Amniotic stem cell (primary cell): ENCODE measurements around the gene ACER3.
"Not testable (repeated sequence)": the region's sequence is repeated elsewhere in the genome, so short reads cannot be mapped to it uniquely, and the experiment has no call there.

Source experiments
- DNase-seq: peaks from one replicate; lab custom pipeline; 2025; lab: John Stamatoyannopoulos, UW

The ACER3 gene

GRCh38 chr11:76836613-76837291 lies 24.0 kb upstream of the ACER3 start:
- DNase-seq, result no peak

- no peak for DNase-seq
These were observed 22.7 kb upstream of the ACER3 start for GRCh38 chr11:76837696-76838677.

- no peak for DNase-seq
These were observed 22.0 kb upstream of the ACER3 start for GRCh38 chr11:76838678-76839068.

- no peak for DNase-seq
These were observed 21.4 kb upstream of the ACER3 start for GRCh38 chr11:76839311-76839710.

- DNase-seq, result no peak
These were observed 18.7 kb upstream of the ACER3 start for GRCh38 chr11:76841923-76842452.

DNA sequence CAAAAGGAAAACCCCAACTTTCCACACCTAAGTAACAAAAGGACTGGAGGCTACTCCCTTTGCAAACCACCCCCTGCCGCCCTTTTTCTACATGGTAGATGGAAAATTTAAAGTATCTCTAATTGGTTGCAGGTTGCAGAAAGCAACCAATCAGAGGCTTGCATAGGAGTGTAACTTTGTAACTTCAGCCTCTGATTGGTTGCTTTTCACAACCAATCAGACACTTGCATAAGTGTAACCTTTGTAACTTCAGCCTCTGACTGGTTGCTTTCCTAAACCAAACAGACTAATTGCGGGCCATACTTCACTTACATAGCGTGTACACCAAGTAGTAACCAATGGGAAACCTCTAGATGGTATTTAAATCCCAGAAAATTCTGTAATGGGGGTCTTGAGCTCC lies 16.8 kb upstream of the ACER3 start:
- DNase-seq, result no peak

DNA sequence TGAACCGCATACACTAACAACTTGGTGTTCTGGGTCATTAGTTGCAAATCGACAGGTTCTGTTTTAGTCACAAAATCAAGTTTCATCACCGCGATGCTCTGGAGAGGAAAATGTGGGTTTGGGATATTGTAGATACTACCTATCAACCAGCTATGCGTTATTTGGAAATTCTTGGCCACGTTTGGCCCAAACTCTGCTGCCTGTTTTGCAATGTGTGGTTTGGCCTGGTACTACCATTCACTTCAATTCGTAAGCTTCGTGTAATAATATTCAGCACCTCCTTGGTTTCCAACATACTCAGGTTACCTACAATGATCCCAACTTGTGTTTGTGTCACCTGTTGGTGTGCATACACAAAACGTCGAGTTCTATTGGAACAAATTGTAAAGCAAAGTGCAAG lies 16.2 kb upstream of the ACER3 start:
- DNase-seq, result no peak

- no peak for DNase-seq
These were observed 15.6 kb upstream of the ACER3 start for GRCh38 chr11:76845069-76845468.

DNA sequence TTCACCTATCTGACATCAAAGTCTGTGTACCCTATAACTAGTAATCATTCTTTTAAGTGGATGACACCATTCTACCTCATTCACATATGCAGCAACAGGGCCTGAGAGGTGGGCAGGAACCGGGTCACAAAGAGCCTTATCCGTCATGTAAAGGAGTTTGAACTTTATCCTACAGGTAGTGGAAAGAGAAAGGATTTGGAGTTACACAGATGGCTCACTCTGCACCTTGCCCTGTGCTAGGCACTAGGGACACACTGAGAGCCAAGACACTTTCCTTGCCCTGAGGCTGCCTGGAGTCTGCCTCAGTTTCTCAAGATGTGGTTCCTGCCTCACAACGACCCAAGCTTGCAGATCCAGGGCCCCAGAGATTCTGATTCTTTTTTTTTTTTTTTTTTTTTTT lies 14.3 kb upstream of the ACER3 start:
- no peak for DNase-seq

DNA sequence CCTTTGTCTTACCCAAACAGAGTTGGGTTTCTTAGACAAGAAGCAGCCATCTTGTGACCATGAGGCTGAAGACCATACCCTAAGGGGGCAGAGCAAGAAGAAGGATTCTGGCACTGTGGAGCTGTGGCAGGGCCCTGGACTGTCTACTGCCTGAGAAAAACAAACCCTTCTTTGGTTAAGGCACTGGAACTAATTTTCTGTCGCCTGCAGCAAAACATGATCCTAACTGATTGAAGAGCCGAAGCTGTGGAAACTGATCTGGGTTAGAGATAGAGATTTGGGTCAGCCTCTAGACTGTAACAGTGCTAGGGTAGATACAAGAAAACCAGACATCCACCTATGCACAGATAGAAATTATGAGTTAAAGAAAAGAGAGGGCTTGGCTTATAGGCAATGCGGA lies 11.3 kb upstream of the ACER3 start:
- no peak for DNase-seq

DNA sequence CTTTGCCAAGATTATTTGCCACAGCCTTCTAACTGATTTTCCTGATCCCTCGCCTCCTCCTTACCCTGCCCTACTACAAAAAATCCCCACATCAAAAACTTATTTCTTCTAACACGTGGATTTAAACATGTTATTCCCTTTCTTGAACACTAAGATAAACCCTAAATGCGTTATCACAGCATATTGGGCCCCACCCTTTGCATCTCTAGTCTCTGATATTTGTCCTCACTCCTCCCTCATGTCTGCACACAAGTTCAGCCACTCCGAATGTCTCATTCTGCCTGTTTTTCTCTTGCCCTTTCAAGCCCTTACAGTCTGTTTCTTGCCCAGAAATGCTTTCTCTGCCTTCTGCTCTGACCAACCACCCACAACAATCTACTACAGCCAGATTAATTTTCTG lies 10.6 kb upstream of the ACER3 start:
- no peak for DNase-seq

DNA sequence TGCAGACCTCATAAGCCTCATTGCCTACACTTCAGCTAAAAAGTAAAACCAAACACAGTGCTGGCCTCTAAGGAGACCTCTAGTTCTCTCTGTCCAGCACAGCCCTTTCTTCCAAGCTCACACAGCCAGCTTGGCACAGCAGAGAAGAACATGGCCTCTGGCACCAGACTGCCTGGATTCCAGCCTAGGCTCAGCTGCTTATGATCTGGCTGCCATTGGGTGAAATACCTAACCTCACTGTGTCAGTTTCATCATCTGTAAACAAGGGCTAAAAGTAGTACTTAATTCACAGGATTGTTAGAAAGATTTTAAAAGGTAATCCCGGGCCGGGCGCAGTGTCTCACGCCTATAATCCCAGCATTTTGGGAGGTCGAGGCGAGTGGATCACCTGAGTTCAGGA lies 9.9 kb upstream of the ACER3 start:
- no peak for DNase-seq

- no peak for DNase-seq
These were observed 6.0 kb upstream of the ACER3 start for GRCh38 chr11:76854709-76855108.

DNA sequence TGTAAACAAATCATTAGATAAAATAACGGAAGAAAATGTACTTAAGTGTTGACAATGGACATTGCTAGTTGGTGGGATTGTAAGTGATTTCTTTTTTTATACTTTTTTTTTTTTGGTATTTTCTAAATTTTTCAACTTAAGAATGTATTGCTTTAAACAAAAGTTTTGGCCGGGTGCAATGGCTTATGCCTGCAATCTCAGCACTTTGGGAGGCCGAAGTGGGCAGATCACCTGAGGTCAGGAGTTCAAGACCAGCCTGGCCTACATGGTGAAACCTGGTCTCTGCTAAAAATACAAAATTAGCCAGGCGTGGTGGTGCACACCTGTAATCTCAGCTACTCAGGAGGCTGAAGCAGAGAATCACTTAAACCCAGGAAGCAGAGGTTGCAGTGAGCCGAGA lies 5.0 kb upstream of the ACER3 start:
- not testable (repeated sequence) for DNase-seq

- no peak for DNase-seq
These were observed 4.6 kb upstream of the ACER3 start for GRCh38 chr11:76856106-76856505.

DNA sequence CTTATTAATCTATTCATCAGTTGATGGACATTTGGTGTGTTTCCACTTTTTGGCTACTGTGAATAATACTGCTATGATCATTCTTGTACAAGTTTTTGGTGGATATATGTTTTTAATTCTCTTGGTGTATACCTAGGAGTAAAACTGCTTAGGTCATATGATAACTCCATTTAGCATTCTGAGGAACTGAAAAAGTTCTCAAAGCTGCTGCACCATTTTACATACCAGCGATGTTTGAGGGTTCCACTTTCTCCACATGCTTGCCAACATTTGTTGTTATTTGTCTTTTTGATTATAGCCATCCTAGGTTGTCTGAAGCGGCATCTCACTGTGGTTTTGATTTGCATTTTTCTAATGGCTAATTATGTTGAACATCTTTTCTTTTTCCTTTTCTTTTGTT lies 4.1 kb upstream of the ACER3 start:
- DNase-seq, result no peak

DNA sequence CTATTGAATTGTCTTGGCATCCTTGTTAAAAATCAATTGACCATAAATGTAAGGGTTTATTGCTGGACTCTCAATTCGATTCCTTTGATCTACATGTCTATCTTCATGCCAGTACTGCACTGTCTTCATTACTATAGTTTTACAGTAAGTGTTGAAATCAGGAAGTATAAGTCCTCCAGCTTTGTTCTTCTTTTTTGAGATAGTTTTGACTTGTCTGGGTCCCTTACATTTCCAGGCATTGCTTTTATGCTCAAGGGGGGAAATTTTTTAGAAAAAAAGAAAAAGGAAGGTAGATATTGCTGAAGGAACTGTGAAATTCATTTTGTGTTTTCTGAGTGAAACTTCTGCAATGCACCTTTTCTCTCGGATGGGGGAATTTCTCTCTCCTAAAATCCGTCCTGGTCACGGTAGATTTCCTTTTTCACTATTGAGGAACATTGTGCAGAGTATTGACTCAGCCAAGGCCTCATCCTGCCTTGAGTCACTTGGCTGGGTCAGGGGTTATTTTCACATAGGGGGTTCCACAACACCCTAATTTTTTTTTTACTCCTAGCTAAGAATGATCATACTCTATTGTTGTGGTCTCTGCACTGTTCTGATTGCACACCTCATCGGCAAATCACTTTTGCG lies 2.8 kb upstream of the ACER3 start:
- DNase-seq, result no peak

GRCh38 chr11:76859708-76860227 lies 950 bp upstream of the ACER3 start:
- no peak for DNase-seq

DNA sequence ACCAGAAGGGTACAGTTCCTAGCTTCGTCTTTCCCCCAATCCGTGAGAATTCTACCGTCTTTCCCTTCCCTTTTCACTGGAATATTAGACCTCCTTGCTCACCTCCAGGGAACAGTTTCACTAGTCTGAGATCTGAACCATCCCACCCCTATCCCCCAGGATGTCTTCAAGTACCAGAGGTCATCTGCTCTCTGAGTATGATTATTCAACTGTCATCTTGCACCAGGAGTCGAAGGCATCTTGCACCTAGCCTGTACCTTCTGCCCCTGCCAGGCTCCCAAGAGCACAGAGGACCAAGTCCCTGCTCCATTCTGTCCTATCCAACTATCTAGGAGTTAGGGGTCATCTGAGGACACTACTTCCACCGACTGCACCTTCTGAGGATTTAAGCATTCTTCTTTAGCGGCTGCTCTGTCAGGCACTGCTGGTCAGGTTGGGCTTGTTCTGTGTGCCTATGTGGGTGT lies 804 bp downstream of the ACER3 start:
- no peak for DNase-seq

DNA sequence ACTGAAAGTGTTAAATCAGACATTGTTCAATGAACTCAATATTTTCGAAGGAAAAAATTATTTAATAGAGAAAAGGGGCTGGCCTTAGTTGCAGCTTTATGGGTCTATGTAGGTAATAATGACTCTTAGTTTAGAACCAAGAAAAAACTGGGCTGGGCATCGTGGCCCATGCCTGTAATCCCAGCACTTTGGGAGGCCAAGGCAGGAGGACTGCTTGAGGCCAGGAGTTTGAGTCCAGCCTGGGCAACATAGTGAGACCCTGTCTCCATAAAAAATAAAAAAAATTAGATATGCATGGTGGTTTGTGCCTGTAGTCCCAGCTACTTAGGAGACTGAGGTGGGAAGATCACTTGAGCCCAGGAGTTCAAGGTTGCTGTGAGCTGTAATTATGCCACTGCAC lies 2.1 kb downstream of the ACER3 start:
- DNase-seq, result not testable (repeated sequence)

GRCh38 chr11:76863196-76863777 lies 2.6 kb downstream of the ACER3 start:
- DNase-seq, result no peak
